Measurements from ENCODE around the gene ATP11A.
"Not testable (repeated sequence)": the region's sequence is repeated elsewhere in the genome, so short reads cannot be mapped to it uniquely, and the experiment has no call there.

Gene ATP11A

DNA sequence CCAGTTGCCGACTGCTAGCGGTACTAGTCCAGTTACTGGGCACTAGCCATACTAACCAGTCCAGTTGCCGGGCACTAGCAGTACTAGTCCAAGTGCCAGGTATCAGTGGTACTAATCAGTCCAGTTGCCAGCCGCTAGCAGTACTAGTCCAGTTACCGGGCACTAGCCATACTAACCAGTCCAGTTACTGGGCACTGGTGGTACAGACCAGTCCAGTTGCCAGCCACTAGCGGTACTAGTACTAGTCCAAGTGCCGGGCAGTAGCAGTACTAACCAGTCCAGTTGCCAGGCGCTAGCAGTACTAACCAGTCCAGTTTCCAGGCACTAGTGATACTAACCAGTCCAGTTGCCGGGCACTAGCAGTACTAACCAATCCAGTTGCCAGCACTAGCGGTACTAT lies 155.0 kb downstream of the ATP11A start:
- DNase-seq, result no peak

DNA sequence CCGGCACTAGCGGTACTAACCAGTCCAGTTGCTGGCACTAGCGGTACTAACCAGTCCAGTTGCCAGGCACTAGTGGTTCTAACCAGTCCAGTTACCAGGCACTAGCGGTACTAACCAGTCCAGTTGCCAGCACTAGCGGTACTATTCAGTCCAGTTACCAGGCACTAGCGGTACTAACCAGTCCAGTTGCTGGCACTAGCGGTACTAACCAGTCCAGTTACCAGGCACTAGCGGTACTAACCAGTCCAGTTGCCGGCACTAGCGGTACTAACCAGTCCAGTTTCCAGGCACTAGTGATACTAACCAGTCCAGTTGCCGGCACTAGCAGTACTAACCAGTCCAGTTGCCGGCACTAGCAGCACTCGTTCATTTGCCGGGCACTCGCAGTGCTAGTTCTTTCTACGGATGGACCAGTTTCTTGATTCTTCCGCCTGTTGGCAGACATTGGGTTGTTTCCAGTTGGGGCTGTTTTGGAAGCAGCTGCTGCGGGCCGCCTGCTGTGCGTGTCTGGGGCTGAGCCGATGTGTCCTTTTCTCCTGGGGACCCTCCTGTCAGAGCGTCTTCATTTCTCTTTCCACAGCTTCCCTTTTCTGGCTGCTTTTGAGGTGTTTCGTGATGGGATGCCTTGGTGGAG lies 155.8 kb downstream of the ATP11A start:
- DNase-seq, result no peak

DNA sequence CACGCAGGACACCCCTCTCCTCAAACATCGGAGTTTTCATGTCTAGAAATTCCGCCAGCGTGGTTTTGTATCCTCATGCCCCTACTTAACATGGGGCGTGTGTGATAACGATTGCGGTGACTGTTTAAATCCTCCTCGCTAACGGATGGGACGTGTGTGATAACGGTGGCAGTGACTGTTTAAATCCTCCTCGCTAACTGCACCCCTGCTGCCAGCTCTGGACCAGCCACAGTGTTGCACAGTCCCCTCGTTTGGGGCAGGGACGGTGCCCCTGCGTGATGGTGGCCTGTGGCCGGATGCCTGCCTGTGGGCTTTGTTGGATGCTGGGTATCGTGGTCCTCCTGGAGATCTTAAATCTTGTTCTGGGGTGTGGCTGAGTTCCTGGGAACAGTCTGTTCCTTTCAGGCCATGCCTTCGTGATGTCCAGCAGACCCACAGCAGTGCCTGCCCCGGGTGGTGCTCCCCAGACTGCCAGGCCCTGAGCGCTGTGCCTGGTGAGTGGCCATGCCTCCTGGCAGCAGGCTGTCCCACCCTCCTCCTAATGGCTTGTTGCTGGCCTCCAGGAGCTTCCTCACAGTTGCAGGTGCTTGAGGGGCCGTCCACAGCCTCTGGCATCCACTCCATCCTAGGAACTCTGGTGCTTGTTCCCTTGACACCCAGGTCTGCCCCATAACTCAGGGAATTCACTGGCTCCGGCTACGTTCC lies 156.7 kb downstream of the ATP11A start:
- DNase-seq, result no peak

DNA sequence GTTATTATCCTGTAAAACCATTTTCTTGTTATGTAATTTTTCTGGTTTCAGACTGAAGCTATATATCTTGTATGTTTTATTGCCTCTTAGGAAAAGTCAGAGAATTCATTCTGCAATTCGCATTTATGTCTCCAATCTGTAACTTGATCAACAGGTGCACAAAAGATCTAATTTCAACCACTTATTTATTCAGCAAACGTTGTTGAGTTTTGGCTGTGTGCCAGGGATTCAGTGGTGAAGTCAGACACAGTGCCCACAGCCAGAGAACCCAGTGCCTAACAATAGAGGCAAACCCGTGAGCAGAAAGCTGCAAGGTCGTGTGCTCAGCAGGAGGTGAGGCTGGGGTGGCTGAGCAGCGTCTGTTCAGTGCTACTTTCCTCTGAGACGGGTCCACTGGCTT lies 159.7 kb downstream of the ATP11A start:
- peak; percentile 87 for DNase-seq

DNA sequence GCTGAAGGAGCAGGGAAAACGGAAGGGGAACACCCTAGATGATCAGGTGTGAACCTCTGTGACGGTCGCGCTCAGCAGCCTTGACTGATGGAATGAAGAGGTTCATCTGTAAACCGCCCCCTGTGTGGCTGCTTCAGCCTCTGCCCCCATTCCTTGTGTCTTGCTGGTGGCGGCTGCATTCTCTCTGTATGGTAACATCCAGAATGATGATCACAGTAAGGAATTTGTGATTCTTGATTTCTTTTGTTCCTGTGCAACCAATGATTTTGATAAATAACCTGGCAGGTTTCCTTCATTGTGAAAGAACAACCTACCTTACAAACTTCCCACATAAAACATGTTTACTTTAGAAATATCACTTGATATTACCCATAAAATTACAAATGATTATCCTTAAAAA lies 160.4 kb downstream of the ATP11A start:
- DNase-seq, result no peak

DNA sequence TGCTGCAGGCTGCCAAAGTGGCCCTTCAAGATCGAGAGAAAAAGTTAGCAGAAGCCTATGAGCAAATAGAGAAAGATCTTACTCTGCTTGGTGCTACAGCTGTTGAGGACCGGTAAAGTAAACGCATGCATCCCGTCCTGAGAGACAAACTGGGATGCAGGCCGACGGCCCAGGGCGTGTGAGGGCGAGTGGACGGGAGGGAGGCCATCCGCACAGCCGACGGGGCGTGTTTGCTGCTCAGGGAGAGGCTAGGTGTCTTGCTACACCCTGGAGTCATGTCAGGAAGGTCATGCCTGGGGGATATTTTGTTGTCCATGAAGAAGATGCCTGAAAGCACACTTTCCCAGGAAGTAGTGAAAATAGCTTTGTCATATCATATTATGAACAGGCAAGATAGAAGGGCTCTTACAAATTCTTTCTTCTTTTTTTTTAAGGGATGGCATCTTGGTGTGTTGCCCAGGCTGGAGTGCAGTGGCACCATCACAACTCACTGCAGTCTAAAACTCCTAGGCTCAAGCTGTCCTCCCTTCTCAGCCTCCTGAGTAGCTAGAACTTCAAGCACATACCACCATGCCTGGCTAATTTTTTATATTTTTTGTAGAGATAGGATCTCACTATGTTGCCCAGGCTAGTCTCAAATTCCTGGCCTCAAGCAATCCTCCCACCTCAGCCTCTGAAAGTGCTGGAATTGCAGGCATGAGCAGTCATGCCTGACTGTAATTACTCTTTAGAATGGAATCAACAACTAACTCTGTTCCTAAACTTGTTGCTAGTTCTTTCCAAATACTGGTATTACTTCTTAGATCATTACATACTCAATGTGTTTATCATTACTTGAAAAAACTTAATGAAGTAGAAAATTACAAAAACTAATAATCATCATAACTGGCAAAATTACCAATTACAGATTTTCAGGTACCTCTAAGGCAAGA lies 161.5 kb downstream of the ATP11A start:
- no peak for DNase-seq

DNA sequence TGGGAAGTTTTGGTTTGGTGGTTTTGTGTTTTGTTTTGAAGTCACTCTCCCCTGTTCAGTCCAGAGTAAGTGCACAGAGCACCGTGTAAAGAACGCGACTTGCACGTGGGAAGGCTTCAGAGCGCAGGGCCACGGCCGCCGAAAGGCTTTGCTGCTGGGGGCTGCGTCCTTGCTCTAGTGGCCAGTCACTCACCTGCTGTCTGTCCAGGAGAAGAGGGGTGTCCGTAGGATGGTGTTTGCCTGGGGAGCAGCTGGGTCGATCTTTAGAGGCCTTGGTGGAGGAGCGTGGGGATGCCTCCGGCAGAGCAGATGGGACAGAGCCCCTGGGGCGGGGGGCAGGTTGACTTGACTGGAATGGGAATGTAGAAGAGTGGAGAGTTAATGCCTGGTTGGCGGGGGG lies 162.6 kb downstream of the ATP11A start:
- DNase-seq, result no peak

DNA sequence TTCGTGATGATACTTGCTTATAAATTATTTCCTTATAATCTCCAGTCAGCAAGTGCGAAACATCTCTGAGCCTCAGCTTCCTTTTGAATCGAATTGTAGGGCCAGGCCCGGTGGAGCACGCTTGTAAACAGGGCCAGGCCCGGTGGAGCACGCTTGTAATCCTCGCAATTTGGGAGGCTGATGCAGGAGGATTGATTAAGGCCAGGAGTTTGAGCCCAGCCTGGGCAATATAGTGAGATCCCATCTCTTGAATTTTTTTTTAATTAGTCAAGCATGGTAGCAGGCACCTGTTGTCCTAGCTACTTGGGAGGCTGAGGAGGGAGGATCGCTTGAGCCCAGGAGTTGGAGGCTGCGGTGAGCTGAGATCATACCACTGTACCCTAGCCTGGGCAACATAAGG lies 163.0 kb downstream of the ATP11A start:
- no peak for DNase-seq

DNA sequence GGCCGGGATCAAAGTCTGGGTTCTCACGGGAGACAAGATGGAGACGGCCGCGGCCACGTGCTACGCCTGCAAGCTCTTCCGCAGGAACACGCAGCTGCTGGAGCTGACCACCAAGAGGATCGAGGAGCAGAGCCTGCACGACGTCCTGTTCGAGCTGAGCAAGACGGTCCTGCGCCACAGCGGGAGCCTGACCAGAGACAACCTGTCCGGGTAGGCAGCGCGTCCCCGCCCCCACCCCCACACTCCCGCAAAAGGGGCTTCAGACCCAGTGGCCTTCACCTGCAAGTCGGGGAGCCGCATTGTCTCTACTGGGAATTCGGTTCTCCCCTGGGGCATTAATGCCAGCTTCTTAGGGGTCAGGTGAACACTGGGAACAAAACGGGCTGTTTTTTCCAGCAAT lies 164.5 kb downstream of the ATP11A start:
- no peak for DNase-seq

DNA sequence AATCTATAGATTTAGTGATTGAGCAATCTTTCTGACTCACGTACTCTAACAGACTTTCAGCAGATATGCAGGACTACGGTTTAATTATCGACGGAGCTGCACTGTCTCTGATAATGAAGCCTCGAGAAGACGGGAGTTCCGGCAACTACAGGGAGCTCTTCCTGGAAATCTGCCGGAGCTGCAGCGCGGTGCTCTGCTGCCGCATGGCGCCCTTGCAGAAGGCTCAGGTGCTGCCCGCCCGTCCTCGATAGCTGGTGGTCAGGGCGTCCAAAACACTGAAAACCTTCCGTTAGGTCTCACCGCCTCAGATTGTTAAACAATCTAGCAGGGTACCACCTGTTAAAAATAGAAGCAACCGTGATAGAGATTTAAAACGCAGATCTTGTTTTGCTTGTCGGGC lies 166.0 kb downstream of the ATP11A start:
- no peak for DNase-seq

DNA sequence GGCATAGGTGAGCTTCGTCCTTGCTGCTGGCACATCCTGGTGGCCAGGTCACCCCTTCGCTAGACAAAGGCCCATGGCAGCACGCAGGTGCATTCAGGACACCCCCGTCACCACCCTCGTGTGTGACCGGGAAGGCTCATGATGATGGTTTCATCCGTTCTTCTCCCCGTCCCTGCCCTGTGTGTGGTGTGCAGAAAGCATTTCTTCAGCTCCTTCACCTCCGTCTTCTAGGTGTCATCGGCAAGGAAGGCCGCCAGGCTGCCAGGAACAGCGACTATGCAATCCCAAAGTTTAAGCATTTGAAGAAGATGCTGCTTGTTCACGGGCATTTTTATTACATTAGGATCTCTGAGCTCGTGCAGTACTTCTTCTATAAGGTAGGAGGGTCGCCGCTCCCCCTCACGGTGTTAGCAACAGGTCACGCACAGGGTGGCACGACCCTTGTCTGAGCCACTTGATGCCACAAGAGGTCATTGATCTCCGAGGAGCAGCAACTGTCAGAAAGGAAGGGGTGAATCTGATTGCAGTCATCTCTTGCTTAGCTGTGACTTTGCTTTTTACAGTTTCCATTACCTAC lies 168.2 kb downstream of the ATP11A start:
- no peak for DNase-seq

DNA sequence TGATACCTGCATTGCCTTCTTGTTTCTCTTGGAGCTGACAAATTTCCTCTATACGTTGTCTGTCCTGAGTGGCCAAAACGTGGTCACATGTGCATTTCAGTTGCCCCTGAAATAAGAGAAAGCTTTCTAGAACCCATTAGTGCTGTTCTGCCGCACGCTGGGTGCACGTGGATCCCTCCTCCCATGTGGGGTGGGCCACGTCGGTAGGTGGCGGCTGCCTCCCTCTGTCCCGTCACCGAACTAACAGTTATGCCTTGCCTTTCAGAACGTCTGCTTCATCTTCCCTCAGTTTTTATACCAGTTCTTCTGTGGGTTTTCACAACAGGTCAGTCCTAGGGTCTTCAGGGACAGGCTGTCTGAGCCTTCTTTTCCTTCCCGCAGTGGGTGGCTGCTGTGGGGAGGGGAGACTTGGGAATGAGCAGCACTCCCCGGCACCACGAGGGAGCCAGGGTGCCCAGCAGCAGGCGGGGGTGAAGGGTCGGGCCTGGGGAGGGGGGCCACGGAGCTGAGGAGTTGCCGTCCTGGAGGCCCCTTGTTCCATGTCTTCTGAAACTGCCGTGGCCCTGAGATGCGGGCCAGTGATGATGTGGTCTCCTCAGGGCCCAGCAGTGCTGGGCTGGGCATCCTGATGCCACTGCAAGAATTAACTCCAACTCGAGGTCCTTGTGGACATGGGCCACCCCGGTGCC lies 169.4 kb downstream of the ATP11A start:
- DNase-seq, result no peak

DNA sequence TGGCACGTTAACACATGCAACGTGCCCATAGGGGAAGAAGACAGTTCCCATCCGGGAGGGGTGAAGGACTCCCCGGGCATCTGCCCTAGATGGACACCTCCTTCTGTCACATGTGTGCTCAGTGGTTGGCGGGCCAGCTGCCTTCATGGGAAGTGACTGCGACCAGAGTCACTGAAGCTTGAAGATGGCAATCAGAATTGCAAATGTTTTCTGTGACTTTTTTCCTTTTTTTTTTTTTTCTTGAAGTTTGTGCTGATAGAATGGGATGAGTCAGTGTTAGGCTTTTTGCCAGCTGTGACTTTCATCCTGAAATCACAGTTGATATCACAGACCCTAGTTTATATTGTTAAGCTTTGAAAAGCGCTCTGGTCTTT lies 170.0 kb downstream of the ATP11A start:
- DNase-seq, result no peak

DNA sequence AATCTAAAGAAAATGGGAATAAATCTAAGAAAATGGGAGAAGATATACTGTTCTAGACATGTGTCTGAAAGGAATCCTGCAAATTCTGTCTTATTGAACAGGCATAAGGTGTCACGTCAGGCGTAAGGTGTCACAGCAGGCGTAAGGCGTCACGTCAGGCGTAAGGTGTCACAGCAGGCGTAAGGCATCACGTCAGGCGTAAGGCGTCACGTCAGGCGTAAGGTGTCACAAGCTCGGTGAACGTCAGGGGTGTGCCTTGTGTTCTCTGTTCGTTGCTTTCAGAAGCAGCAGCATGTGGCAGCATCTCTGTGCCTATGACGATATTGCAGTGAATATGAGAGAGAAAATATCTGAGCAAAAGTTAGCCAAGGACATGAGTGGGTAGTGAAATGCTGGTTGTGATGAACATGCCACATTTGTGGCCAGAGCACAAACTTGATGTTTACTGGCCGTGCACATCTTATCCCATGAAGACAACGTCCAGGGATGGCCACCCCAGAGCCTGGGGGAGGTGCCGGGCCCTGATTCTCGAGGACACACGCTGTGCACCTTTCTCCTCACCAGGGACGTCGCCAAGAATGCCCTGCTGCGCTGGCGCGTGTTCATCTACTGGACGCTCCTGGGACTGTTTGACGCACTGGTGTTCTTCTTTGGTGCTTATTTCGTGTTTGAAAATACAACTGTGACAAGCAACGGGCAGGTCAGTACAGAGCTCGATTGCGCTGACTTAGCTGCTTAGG lies 172.2 kb downstream of the ATP11A start:
- DNase-seq, result no peak

DNA sequence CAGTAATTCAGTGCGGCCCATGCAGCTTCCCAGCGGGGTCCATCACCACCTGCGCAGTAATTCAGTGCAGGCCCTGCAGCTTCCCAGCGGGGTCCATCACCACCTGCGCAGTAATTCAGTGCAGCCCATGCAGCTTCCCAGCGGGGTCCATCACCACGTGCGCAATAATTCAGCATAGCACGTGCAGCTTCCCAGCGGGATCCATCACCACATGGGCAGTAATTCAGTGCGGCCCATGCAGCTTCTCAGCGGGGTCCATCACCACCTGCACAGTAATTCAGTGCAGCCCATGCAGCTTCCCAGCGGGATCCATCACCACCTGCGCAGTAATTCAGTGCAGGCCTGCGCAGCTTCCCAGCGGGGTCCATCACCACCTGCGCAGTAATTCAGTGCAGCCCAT lies 173.5 kb downstream of the ATP11A start:
- DNase-seq, result not testable (repeated sequence)

DNA sequence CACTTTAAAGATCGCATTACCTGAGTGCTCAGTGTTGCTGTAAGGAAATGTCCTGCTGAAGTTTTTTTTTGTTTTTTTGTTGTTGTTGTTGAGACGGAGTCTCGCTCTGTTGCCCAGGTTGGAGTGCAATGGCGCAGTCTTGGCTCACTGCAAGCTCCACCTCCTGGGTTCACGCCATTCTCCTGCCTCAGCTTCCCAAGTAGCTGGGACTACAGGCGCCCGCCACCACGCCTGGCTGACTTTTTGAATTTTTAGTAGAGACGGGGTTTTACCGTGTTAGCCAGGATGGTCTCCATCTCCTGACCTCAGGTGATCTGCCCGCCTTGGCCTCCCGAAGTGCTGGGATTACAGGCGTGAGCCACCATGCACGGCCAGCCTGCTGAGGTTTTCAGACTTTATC lies 175.6 kb downstream of the ATP11A start:
- not testable (repeated sequence) for DNase-seq

DNA sequence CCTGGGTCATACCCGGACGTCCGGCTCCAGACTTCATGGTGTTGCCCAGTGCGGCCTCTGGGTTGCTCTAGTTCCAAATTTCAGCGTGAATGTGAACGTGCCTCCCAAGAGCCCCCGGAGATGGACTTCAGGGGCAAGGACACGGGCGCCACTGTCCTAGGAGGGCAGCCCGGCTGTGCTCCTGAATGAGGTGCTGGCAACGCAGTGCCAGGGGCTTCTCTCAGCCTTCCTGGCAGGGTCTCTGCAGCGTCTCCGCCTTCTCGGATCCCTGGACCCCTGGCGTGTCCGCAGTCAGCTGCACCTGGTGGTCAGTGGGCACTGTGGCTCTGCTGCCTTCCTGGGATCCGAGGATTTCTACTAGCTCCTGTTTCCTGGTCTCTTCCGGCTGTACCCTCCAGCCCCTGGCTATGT lies 177.5 kb downstream of the ATP11A start:
- DNase-seq, result no peak

DNA sequence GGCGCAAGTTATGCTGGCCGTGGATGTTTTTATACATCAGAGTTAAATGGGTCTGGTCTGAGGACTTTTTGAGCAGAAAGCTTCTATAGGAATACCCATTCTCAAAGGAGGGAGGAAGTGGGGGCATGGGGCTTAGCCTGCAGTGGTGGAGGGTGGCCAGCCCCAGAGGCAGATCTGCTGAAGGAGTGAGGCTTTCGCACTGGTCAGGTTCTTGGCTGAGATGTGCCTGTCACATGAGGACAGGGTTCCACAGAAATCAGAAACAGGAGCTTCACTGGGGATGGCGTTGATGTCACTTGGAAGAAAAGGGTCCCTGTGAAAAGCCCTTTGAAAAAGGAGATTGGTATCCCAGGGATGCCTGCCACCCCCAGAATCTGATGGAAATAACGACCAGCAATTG lies 178.5 kb downstream of the ATP11A start:
- no peak for DNase-seq

DNA sequence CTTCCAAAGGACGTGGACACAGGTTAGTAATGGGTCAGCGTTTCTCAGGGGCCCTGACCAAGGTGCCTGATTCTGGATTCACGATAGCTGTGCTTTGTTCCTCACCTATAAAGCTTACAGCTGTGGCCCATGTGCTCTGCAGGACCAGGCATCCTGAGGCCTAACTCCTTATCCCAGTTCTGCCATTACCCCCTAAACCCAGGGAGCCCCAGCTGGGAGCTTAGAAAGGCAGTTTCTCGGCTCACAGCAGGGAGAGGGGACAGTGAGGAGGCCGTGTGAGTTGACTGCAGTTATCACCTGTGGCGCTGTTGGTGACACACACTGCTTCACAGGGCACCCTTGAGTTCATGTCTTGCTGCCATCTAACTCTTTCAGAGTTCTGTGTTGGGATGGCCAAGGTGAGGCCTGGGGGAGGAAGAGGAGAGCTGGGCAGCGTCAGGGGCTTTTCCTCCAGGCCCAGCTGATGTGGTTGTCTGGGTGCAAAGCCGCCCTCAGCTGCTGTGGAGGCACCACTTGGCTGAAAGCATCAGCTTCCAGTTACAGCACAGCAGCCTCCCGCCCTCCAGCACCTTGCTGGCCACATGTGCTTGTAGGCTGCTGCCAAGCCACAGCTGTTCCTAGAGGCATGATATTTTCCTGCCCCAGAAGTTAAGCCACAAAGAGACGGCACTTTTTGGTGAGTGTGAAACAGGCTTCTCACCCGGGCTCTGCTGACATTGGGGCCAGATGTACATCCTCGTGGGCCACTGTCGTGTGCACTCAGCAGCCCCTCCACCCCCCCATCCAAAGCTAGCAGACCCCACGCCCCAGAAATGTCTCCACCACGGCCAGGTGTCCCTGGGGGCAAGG lies 179.6 kb downstream of the ATP11A start:
- no peak for DNase-seq

DNA sequence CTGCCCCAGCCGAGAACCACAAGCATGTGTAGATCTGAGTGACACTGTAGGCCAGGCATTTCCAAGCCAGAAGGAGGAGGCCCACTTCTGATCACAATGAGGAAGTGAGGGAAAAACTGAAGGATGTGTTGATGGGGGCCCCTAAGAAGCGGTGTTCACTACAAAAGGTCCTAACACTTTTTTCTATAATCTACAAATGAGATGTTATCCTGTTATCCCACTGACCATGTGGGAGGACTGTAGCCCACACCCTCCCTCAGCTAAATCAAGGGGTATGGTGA lies 180.2 kb downstream of the ATP11A start:
- DNase-seq, result no peak

DNA sequence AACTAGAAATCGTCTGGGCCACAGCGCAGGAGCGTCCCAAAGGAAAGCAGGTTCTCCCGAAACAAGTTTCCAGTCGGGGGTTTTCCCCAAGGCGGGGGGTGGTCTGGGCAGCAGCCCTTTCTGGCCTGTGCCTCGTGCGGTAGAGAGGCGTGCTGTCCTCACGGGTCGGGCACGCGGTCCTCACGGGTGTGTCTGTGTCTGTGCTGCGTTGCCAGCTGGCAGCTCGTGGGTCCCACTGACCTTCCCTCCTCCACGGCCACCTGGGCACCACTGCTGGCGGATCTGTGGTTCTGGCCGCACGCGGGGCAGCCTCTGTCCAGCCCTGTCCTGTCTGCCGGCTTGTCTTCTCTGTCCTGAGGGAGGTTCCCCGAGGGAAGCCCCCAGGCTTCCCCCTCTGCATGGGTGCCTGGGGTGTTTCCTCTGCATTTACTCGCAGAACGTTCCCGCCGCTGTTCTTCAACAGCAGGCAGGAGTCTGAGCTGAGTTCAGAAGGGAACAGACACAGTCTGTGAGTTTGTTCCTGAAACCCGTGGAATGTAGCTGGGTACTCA lies 181.0 kb downstream of the ATP11A start:
- no peak for DNase-seq

Measured in NCI-H2029 (cell line).